ENCODE measurements around the gene DNAJC18.
"Not testable (repeated sequence)": the region's sequence is repeated elsewhere in the genome, so short reads cannot be mapped to it uniquely, and the experiment has no call there.

Gene DNAJC18

DNA sequence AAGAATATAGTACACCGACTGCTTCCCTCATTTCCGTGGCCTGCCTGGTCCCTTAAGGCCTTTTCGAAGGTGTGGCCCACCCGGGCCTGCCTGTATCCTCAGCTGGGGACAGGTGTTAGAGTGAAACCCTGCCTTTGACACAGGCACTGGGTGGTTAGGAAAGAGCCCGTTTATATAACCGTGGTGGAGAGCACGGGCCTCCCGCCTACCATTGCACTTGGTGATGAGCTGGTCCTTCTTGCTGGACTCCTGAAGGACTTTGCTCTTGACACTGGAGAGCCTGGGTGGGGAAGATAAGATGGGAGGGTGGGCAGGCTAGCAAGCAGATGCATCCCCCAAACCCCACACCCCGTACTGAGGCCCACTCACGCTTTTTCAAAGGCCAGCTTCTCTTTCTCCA is 37.8 kb downstream of the DNAJC18 start:
- no peak for DNase-seq

DNA sequence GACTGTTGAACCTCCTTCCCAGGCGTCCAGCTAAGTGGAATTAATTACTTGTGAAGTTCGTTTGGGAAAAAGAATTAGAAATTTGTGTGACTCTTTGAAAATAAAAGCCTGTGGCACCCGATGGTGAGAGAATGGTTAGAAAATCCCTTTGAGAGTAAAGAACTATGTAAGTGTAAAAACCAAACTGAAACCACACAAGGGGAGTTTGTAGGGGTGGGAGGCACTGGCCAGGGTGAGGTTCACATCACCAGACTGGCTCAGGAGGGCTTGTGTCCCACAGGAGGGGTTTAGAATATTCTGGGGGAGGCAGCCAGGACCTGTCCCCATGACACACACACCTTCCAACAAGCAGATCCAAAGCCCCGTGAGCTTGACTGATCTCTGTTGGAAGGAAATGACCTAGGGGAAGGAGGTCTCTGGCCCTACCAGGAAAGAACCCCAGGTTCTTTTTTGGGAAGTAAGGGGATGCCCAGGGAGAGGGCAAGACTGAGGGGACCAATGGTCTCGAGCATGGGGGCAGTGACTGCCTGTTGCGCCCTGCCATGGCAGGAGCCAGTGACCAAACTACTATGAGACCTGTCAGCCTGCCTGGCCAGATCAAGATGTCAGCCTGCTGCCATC is 39.7 kb downstream of the DNAJC18 start:
- DNase-seq, result no peak

DNA sequence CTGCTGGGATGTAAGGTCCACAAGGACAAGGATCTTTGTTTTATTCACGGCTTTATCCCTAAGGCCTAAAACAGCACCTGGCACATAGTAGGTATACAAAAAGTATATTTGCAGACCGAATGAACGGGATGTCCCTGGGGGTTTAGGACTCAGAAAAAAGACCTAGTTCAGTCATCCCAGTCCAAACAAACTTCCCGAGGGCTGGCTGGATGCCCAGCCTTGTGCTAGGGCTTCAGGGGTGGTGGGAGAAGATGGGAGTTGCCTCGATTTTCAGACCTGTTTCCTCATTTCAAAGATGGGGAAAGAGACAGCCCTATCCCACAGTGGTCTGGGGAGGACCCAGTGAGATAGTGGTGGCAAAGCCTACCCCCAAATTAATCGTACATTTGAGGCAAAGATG is 41.4 kb downstream of the DNAJC18 start:
- DNase-seq, result no peak

DNA sequence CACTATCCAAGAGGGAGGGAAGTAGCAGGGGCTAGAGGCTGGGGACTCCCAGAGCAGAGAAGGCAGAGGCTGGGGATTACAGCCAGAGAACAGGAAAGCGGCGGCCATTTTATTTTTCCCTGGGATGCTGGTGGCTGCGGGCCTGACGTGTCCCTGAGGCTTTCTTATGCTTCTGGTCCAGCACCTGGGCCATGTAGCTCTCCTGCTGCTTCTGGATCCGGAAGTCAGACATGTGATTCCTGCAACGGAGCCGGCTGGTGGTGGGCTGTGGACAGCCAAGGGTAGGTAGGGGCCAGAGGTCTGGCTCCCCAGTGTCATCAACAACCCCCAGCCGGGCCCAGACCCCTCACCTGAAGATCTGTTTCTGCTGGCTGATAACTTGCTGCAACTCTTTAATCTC is 42.6 kb downstream of the DNAJC18 start:
- no peak for DNase-seq

DNA sequence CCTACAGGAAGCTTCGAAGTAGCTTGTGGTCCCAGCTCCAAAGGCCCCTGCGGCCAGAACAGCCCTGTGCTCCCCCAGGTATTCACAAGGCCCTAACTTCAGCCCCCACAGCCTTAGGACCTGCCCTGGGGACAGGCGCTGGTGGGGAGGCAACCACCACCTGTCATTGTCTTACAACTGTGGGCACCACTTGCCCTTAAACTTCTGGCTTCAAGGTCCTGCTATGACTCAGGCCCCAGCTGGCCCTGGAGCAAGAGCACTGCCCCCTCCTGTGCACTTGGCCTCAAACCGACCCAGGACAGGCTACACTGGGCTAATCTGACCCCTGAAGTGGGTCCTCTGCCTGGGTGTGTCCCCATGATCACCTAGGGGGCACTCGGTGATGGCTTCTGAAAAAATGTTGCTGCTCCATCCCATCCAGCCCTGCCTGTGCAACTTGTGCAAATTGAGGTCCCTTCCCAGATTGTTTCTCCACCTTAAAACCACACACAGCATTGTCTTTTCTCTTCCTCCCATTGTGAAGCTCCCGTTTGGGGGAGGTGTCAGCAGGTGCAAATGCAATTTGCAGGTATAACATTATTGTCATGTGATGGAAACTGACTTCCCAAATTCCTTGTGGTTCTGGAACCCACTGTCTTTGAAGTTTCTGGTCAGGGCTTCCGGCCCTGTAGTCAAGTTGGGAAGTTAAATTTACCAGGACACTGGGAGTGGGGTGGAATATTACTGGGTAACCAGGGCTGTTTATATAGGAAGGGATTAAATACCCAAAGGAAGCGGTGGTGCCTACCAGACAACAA is 43.3 kb downstream of the DNAJC18 start:
- no peak for DNase-seq

DNA sequence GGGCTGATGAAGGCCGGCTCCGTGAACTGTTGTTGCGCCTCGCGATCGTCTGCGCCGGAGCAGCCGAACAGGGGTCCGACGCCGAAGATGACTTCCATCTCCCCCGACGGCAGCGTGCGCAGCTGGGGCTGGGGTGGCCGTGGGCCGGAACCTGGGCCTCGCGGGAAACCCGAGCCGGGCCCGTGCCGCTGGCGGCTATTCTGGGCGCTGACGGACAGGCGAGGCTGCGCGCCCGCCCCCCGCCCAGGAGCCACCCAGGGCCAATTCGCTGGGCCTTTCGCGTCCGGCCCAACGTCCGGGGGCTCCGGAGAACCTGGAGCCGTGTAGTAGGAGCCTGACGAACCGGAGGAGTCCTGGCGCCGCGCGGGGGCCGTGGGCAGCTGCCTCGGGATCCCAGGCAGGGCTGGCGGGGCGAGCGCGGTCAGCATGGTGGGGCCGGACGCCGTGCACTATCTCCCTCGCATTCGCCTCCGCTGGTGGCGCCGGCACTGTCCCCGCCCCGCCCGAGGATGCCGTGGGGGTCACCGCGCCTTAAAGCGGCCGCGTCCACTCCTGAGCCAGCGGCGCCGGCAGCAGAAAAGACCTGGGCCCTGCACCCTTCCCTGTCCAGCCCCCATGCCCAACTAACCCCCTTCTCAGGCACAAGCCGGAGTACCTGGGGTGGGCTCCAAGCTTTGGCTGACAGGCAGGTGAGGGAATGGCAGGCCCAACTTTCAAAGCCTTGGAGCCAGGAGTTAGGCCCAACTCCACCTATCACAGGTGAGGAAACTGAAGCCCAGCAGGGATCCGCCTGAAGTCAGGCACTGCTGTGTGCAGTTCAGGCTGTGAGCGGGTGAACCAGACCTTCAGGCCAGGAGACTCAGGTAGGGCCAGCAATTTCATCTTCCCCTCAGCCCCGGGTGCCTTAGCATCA is 44.4 kb downstream of the DNAJC18 start, which contains the start of gene PROB1:
TSS of gene PROB1 (minus strand) at position 451 of the 913 bp plus-strand sequence. CDS start at position 428, 23 bp downstream.
- no peak for DNase-seq

DNA sequence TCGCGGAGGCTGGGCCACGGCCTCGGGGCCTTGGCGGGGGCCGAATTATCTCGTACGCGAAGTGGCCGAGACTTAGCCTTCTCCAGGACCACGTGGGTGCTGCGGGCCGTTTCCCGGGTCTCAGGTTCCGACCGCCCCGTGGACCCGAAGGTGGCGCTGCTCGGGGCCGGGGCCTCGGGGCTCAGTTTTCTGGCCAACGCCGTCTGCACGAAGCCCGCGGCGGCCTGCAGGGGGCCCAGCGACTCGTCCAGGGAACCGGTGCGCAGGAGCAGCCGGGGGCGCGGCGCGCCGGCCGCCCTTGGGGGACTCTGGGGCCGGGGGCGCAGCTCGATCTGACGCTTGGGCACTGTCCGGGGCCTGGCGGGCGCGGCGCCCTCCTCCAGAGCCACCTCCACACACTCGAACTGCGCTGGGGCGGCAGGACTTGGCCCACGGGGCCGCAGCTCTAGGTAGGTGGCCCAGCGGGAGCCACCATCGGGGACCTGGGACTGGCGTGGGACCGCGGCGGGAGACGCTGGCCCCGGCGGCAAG is 45.1 kb downstream of the DNAJC18 start:
- peak; percentile 71 for DNase-seq

DNA sequence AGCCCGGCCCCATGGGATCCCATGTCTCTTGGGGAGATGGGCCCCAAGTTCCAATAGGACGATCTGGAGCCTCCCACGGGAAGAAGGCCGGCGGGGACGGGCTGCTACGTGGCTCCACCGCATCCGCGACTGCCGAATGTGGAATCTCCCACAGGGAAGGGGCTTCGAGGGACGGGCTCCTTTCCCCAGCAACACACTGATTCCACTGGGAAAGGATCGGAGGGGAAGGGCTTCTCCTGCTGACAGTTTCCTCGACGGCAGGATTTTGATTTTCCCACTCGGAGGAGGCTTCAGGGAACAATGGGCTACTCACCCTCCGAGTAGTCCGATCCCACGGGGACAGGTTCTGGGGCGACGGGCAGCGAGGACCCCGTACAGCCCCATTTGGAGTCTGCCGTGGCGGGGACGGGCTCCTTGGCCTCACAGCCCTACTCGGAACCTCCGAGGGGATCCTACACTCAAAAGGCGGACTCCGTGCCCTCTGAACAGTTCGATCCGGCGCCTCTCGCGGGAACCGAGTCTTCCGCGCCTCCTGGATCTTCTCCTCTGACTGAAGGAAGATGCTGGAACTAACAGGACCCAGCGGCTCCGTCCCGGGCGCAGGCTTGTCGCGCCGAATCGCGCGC is 45.7 kb downstream of the DNAJC18 start:
- peak; percentile 14 for DNase-seq

DNA sequence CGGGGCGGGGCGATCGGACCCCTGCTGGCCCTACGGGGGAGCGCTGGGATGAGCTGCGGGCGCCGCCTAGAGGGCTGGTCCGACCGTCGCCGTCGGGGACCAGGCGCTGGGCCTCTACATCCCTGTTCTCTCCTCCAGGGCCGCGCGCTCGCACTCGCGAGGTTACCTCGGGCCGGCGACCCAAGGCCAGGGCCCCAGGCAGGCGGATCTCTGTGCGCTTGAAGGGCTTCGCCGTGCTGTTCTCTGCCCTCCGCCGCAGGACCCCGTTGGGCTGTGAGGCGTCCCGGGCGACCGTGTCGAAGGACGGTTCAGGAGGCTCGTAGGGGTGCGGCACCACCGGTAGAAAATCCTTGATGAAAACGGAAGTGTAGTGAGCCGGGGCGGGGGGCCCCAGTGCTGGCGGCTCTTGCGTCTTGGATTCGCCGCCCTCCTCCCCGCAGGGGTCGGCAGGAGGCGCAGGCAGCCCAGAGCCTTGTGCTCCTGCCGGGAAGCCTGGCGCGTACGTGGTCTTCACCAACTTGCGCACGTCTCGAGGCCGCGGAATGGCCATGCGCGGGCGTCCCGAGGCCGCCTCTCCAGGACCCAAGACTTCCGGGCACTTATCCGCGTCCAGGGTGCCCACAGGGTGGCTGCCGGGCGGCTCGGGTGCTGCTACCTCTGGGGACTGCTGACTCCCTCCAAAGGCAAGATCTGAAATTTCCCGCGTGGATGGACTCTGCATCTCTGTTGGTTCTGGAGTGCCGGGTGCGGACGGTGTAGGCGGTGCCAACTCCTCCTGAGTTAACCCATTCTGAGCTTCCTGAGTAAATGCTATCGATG is 46.4 kb downstream of the DNAJC18 start:
- peak; percentile 78 for DNase-seq

DNA sequence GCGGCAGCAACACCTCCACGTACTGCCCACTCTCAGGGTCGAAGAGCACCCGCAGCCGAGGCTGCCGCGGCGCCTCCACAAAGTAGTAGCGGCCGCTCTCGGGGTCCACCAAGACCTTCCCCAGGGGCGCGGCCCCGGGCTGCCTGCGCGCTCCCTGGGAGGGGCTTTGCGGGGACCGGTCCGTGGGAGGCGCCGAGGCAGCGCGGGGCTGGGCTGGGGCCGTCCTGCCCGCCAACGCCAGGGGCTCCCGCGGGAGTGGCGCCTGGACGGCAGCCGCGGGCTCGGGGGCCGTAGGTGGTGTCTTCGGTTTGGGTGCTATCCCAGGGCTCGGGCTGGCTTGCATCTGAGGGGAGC is 47.0 kb downstream of the DNAJC18 start:
- no peak for DNase-seq

DNA sequence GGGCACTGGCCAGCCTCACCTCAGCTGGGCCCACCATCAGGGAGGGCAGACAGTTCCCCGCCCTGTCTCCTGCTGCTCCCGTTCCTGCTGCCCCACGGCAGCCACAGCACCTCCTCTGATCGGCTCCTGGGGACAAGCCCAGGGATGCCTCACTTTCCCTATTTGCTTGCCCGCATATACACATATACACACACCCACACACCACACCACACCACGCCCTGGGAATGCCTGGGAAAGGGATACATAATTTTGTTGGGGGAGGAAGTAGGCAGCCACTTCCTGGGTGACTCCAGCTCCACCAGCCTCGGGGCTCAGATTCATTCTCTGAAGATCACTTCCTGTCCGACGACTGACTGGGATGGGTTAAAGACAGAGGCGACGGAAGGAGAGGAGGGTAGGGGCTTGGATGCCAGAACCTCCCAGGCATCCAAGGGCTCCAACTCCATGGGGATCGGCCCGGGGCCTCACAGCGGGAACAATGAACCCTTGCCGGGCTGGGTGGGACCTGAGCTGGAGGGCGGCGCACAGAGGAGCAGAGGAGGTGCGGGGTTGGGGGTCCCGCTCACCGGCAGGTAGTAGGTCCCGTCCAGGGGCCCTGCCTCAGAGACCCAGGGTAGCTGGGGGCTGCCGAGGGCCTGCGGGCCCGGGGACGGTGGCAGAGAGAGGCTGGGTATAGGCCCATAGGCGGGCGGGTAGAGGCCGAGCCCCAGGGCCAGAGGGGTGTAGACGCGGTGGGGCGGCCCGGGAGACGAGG is 47.6 kb downstream of the DNAJC18 start:
- DNase-seq, result no peak

DNA sequence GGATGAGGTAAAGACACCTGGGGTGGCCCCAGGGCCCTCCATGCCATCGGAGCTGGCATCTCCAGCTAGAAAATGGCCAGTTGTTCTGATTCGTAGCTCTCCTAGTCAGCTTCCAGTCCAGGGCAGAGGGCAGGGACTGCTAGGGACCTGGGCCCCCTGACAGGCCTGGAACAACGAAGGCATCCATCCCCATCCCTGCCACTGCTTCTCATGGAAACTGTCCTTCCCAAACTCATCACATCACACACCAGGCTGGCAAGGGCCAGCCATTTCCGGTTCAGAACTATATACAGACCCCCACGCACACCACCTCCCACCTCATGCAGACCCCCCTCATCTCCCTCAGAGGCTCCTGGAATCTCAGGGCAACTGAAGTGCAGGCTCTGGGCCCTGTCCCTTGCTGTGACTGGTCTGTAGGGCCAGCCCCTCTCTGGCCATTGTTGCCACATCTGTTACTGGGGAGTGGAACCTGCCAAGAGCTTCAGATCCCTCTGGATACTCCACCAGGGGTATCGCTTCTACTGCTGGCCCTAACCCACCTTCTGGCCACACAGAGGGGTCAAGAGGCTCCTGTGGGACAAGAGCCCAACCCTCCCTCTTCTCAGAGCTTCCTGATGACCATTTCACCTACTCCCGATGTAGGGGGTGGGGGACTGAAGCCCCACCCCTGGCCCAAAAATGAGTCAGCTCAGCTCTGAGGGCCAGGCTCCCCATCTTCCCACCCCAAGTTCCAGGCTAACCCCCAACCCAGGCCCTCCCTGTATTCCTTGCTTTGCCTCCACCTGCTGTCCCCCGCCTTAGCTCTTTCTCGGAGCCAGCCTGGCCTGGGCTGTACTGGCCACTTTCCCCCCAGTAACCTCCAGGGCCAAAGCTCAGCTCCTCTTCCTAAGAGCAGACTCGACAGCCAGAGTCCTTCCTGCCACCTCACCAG is 48.4 kb downstream of the DNAJC18 start:
- no peak for DNase-seq

DNA sequence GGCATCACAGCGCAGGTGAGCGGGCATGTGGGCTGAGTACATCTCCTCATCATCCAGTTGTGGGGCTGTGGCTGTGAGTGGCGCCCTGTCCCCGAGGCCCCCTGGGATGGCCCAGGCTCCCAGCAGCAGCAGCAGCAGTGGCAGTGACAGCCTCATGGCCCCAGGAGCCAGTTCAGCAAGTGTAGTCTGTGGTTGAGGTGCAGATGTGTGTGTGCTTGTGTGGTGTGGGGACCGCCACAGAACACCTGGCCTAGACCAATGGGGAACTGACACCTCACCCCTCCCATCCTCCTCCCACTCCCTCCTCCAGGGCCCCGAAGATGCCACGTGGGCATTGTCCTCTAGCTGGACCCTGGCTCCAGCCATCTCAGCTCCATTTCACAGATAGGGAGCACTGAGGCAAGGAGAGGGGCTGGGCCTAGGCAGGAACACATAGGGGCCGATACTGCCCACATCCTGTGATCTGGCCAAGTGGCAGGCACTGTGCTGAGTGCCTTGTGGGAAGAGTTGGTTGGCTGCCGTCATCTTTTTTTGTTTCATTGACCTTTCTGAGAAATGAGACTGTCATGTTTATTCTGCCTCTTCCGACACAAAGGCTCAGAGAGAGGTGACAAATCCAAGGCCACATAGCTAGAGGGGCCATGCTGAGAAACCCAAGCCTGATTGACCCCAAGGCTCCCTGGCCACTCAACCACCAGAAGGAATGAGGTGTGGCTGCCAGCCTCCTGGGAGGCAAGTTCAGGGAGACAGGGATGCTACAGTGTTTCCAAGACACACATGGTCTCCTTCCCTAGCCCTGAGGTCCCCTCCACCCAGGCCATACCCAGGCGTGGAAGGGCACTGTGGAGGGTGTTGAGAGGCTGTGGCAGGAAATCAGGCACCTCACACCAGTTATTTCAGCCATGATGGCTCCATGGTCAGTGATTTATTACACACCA is 49.4 kb downstream of the DNAJC18 start, which contains the start of gene MZB1:
TSS of gene MZB1 (minus strand) at position 213 of the 938 bp plus-strand sequence. CDS start at position 156, 57 bp downstream.
- DNase-seq, result peak; percentile 49

DNA sequence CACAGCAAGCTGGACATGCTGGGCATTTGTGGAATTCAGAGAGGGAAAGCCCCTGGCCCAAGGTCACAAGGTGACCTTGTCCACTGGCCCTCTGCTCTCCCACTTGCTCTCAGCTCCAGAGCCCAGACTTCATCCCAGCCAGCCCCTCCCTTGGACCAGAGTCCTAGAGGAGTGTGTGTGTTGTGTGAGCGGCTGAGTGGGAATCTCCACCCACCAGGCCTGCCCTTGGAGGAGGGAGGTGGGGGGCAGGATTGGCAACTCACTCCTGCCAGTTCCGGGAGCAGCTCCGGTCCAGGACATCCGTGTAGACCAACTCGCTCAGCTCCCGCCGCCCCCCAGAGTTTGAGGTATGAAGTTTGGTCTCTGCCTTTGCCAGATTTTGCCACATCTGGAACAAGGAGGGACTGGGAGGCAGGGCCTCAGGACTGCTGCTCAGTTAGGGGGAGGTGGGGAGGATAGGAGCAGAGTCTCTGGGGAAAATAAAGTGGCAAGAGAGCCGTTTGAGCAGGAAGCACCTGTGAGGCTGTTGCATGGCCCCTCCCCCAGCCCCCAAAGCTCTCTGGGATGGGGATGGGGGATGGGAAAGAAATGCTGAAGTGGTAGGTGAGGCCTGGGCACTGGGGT is 51.0 kb downstream of the DNAJC18 start:
- DNase-seq, result no peak

DNA sequence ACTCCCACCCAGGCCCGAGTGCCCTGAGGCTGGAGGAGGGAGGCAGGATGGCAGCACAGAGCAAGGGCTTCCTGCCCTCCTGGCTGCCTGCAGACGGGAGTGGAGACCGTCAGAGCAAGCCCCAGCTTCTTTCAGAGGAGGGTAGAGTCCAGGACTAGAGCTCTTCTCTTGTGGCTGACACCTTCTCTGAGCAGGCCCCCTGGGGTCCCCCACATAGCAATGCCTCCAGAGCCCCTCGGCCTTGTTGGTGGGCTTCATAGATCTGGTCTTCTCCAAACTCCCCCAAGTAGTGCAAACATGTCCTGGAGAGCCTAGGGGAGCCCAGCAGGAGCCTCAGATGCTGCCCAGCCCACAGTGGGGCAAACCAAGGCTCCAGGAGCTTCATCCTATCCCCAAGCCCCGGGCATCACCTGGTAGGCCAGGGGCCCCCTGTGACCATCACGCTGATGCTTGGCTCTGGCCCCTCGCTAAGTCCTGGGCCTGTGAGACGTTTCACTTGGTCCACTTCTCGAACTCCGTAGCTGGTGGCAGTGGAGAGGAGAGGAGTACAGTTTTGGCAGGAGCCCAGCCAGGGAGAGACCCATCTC is 51.6 kb downstream of the DNAJC18 start:
- DNase-seq, result no peak

DNA sequence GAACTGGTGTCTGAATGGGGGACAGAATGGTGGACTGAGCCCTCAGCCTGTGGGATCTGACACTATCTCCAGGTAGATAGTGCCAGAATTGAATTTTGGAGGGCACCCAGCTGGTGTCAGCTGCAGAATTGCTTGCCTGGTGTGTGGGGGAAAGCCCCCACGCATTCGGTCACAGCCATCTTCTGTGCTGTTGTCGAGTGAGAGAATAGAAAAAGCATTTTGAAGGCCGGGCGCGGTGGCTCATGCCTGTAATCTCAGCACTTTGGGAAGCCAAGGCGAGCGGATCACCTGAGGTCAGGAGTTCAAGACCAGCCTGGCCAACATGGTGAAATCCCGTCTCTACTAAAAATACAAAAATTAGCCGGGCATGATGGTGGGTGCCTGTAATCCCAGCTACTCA is 52.4 kb downstream of the DNAJC18 start:
- not testable (repeated sequence) for DNase-seq

DNA sequence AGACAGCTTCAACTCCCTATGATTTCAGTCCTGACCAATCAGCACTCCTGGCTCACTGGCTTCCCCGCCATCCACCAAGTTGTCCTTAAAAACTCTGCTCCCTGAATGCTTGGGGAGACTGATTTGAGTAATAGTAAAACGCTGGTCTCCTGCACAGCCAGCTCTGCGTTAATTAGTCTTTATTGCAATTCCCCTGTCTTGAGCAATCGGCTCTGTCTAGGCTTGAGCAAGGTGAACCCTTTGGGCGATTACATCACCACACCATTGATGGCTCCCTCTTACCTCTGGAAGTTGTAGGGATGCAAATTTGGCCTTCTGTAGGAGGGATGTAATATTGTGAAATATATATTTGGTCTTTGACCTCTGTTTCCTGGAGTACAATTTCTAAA is 53.3 kb downstream of the DNAJC18 start:
- no peak for DNase-seq

All from CD4-positive, alpha-beta T cell treated with Interleukin-17A for 4 hours (primary cell).